Measurements from ENCODE around the gene ARHGAP15. TPM values are rescaled to one million over a fixed set of nuclear protein-coding genes. Genes with fewer than 3 reads are reported as not detected.

The ARHGAP15 gene
- total RNA-seq, 1 donor from 2014 or later, result not detected

DNA sequence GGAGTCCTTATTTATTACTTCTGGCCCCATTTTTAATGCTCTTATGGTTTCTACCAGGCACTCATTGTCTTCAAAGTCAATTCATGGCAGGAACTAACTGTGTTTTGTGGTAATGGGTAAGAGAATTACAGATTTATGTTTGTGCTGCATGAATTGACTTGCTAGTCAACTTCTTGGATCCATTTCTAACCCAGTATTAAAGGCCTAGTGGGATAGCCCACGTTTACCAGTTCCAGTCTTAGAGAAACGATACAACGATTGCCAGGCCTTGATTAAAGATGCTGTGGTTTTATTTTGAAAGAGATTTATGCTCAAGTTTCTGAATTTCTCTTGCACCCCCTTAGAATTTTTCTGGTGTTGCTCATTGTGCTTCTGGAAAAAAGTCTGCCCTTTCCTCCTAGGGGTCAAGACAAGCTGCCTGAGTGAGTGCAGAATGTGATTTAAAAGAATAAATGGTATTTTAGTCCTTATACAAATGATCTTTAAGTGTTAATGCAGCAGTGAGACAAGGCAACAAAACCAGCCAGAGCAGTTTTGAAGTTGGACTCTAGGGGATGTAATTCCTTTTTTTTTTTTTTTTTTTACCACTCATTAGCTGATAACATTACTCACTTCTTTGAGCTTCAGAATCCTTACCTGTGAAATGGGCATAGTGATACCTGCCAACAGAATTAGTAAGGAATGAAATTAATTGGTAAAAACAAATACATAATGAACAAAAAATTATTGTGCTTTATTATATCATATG lies 101.5 kb downstream of the ARHGAP15 start:
- H3K27ac Mint-ChIP-seq (ENCODE audit: unreplicated experiment), result no peak overlapping the region
- H3K4me3 Mint-ChIP-seq (ENCODE audit: unreplicated experiment), result no peak overlapping the region
- DNase-seq, result no peak
- no peaks in the 10 kb centered on the region for H3K36me3 Mint-ChIP-seq (ENCODE audit: unreplicated experiment)
- peaks cover 3% of the 10 kb centered on the region for H3K4me1 Mint-ChIP-seq (ENCODE audit: low read depth, unreplicated experiment)
- no peaks in the 10 kb centered on the region for H3K9me3 Mint-ChIP-seq (ENCODE audit: unreplicated experiment)
- TF ChIP-seq, protein P1, sequence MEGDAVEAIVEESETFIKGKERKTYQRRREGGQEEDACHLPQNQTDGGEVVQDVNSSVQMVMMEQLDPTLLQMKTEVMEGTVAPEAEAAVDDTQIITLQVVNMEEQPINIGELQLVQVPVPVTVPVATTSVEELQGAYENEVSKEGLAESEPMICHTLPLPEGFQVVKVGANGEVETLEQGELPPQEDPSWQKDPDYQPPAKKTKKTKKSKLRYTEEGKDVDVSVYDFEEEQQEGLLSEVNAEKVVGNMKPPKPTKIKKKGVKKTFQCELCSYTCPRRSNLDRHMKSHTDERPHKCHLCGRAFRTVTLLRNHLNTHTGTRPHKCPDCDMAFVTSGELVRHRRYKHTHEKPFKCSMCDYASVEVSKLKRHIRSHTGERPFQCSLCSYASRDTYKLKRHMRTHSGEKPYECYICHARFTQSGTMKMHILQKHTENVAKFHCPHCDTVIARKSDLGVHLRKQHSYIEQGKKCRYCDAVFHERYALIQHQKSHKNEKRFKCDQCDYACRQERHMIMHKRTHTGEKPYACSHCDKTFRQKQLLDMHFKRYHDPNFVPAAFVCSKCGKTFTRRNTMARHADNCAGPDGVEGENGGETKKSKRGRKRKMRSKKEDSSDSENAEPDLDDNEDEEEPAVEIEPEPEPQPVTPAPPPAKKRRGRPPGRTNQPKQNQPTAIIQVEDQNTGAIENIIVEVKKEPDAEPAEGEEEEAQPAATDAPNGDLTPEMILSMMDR (IDR thresholded peaks at IDR 0.05; ENCODE audit: partially characterized antibody, unreplicated experiment), result no peak
- peaks cover 2% of the 10 kb centered on the region for H3K27me3 Mint-ChIP-seq (ENCODE audit: unreplicated experiment)

DNA sequence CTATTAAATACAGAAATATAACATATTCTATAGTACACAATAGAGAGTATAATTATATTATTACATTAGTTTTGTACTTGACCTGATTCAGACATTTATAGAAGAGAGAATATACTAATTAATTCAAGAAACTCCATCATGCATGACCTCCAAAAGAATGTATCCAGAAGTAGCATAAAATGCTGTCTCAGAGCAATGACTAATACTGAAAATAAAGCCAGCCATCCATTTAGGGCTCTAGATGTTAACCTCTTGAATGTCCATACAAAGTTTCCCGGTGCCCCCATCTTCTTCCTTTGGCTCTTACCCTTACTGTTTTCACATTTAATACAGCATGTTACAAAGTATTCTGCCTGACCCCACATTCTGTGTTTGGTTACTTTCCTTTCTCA lies 102.0 kb downstream of the ARHGAP15 start:
- Mint-ChIP-seq H3K27ac (ENCODE audit: unreplicated experiment) (no peak overlapping the region), H3K9me3 (ENCODE audit: unreplicated experiment) (no peaks in the 10 kb centered on the region)

DNA sequence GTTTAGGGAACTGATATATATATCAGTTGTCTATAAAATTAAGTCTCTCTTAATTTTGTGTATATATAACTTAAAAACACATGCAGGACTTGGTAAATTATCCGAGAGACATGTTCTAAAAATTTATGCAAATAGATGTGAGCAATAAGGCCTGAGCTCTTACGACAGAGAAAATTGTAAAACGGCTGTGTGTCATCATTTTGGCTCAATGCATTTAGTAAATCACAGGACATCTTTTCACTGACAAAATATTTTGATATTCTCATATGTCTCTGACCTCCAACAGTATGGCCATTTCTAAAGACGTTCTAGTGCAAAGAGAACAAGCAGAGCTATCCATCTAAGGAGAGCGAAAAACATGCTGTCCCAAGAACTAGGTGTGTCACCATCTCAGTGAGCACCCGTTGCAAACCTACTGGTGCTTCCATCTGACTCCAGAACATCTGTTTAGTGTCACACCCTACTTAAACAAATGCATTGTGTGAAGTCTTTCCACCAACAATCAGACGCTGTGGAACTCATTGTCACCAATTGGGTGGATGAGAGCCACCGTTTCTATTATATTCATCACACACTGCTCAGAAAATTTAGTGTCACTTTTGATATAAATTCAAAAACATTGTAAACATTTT lies 108.0 kb downstream of the ARHGAP15 start:
- H3K27ac Mint-ChIP-seq (ENCODE audit: unreplicated experiment), result no peak overlapping the region
- no peaks in the 10 kb centered on the region for H3K36me3 Mint-ChIP-seq (ENCODE audit: unreplicated experiment)
- no peaks in the 10 kb centered on the region for H3K27me3 Mint-ChIP-seq (ENCODE audit: unreplicated experiment)
- H3K9me3 Mint-ChIP-seq (ENCODE audit: unreplicated experiment), result no peaks in the 10 kb centered on the region
- DNase-seq, result no peak
- TF ChIP-seq, protein P1 (IDR thresholded peaks at IDR 0.05; ENCODE audit: partially characterized antibody, unreplicated experiment), result no peak
- H3K4me1 Mint-ChIP-seq (ENCODE audit: low read depth, unreplicated experiment), result no peaks in the 10 kb centered on the region
- H3K4me3 Mint-ChIP-seq (ENCODE audit: unreplicated experiment), result no peak overlapping the region

More for the DNA sequence above, 102.0 kb downstream of the ARHGAP15 start:
- DNase-seq, result no peak
- no peaks in the 10 kb centered on the region for H3K36me3 Mint-ChIP-seq (ENCODE audit: unreplicated experiment)
- peaks cover 3% of the 10 kb centered on the region for H3K4me1 Mint-ChIP-seq (ENCODE audit: low read depth, unreplicated experiment)
- no peak overlapping the region for H3K4me3 Mint-ChIP-seq (ENCODE audit: unreplicated experiment)
- TF ChIP-seq, protein P1 (IDR thresholded peaks at IDR 0.05; ENCODE audit: partially characterized antibody, unreplicated experiment), result no peak
- H3K27me3 Mint-ChIP-seq (ENCODE audit: unreplicated experiment), result peaks cover 2% of the 10 kb centered on the region

DNA sequence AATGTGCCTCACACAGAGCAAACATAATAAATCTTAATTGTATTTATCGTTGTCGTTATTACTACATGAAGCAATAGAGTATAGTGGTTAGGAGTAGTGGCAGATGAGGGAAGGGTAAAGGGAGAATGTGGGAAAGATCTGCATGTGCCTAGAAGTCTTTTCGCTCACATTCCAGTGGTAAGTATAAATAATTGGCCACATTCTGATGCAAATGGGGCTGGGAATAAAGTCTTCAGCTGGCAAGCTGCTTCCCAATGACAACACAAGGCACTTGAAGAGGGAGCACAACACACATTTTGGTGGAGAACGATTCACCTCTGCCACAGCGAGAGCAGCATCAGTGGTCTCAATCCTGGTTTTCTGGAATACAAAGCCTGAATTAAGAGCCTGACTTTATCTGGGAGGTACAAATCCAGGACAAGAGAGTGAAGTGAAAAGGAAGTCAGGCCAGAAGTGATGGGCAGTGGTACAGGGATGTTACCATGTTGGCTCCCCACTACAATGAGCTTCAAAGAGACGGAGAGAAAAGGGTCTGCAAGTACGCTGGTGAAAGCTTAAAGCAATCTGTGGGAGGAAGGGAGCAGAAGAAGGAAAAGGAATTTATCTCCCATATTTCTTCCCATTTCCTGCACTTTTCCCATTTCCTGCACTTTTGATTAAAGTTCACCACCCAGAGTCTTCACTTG lies 112.3 kb downstream of the ARHGAP15 start:
- H3K4me1 Mint-ChIP-seq (ENCODE audit: low read depth, unreplicated experiment), result no peaks in the 10 kb centered on the region
- H3K9me3 Mint-ChIP-seq (ENCODE audit: unreplicated experiment), result no peaks in the 10 kb centered on the region
- no peak overlapping the region for H3K4me3 Mint-ChIP-seq (ENCODE audit: unreplicated experiment)
- H3K27me3 Mint-ChIP-seq (ENCODE audit: unreplicated experiment), result no peaks in the 10 kb centered on the region
- no peaks in the 10 kb centered on the region for H3K36me3 Mint-ChIP-seq (ENCODE audit: unreplicated experiment)
- no peak overlapping the region for H3K27ac Mint-ChIP-seq (ENCODE audit: unreplicated experiment)
- TF ChIP-seq, protein P1 (IDR thresholded peaks at IDR 0.05; ENCODE audit: partially characterized antibody, unreplicated experiment), result no peak
- DNase-seq, result no peak

All from glutamatergic neuron (in vitro differentiated cells).